ENCODE results near the gene SAT1. TPM values are rescaled to one million over a fixed set of nuclear protein-coding genes. Genes with fewer than 3 reads are reported as not detected.

The SAT1 gene
- total RNA-seq, 2 donors from 2014 or later = 63.4 to 118 TPM

GRCh38 chrX:23773601-23774175 is 9.3 kb upstream of the SAT1 start:
- Histone ChIP-seq H3K27ac (ENCODE audit: low read depth, low read length) (no peak overlapping the region), H3K4me1 (ENCODE audit: control insufficient read depth, insufficient read depth, low read length) (no peaks in the 10 kb centered on the region), H3K4me3 (ENCODE audit: low read length) (no peak overlapping the region), H3K9me3 (ENCODE audit: control insufficient read depth, low read length) (no peaks in the 10 kb centered on the region), H3K27me3 (ENCODE audit: control insufficient read depth, insufficient read depth, low read length, poor library complexity, severe bottlenecking) (no peaks in the 10 kb centered on the region), H3K36me3 (ENCODE audit: control insufficient read depth, insufficient read depth, low read length) (no peaks in the 10 kb centered on the region), H3K9ac (ENCODE audit: extremely low read depth, low read length, poor library complexity, severe bottlenecking) (no peak overlapping the region)
- Mint-ChIP-seq H3K27me3 (ENCODE audit: insufficient read depth) (no peaks in the 10 kb centered on the region), H3K4me3 (no peak overlapping the region), H3K9me3 (no peaks in the 10 kb centered on the region), H3K36me3 (ENCODE audit: low read depth) (no peaks in the 10 kb centered on the region), H3K4me1 (no peaks in the 10 kb centered on the region), H3K27ac (no peak overlapping the region)
- WGBS, 2 experiments (ENCODE audit: insufficient coverage in 1 of 2, insufficient read length in 1 of 2) = 100% methylated on average over 2 to 3 of the region's 3 CpGs
- DNase-seq = no peak
- no peak for TF ChIP-seq CTCF (conservative IDR thresholded peaks at IDR 0.05)

- Histone ChIP-seq H3K27me3 (ENCODE audit: control insufficient read depth, insufficient read depth, low read length, poor library complexity, severe bottlenecking) (no peaks in the 10 kb centered on the region), H3K9me3 (ENCODE audit: control insufficient read depth, low read length) (no peaks in the 10 kb centered on the region), H3K4me1 (ENCODE audit: control insufficient read depth, insufficient read depth, low read length) (no peaks in the 10 kb centered on the region), H3K27ac (ENCODE audit: low read depth, low read length) (no peak overlapping the region), H3K9ac (ENCODE audit: extremely low read depth, low read length, poor library complexity, severe bottlenecking) (no peak overlapping the region), H3K36me3 (ENCODE audit: control insufficient read depth, insufficient read depth, low read length) (no peaks in the 10 kb centered on the region), H3K4me3 (ENCODE audit: low read length) (no peak overlapping the region)
- Mint-ChIP-seq H3K4me1 (no peaks in the 10 kb centered on the region), H3K4me3 (no peak overlapping the region), H3K27me3 (ENCODE audit: insufficient read depth) (no peaks in the 10 kb centered on the region), H3K27ac (no peak overlapping the region), H3K9me3 (no peaks in the 10 kb centered on the region), H3K36me3 (ENCODE audit: low read depth) (no peaks in the 10 kb centered on the region)
- DNase-seq = no peak
- no peak for TF ChIP-seq CTCF (conservative IDR thresholded peaks at IDR 0.05)
- 75% methylated on average over 2 of the region's 3 CpGs; no CpG with 5 or more reads in 1 of the 2 experiments for WGBS, 2 experiments (ENCODE audit: insufficient coverage in 1 of 2, insufficient read length in 1 of 2)
Measured at GRCh38 chrX:23776363-23776762, 6.6 kb upstream of the SAT1 start.

- Histone ChIP-seq H3K9me3 (ENCODE audit: control insufficient read depth, low read length) (no peaks in the 10 kb centered on the region), H3K4me3 (ENCODE audit: low read length) (no peak overlapping the region), H3K9ac (ENCODE audit: extremely low read depth, low read length, poor library complexity, severe bottlenecking) (no peak overlapping the region), H3K27ac (ENCODE audit: low read depth, low read length) (no peak overlapping the region), H3K36me3 (ENCODE audit: control insufficient read depth, insufficient read depth, low read length) (no peaks in the 10 kb centered on the region), H3K27me3 (ENCODE audit: control insufficient read depth, insufficient read depth, low read length, poor library complexity, severe bottlenecking) (no peaks in the 10 kb centered on the region), H3K4me1 (ENCODE audit: control insufficient read depth, insufficient read depth, low read length) (no peaks in the 10 kb centered on the region)
- DNase-seq = no peak
- Mint-ChIP-seq H3K27me3 (ENCODE audit: insufficient read depth) (no peaks in the 10 kb centered on the region), H3K27ac (no peak overlapping the region), H3K4me1 (peaks cover 6% of the 10 kb centered on the region), H3K9me3 (no peaks in the 10 kb centered on the region), H3K36me3 (ENCODE audit: low read depth) (peaks cover under 1% of the 10 kb centered on the region), H3K4me3 (no peak overlapping the region)
- WGBS, 2 experiments (ENCODE audit: insufficient coverage in 1 of 2, insufficient read length in 1 of 2) = 90 to 98% methylated on average over 2 to 4 of the region's 4 CpGs
- TF ChIP-seq CTCF (conservative IDR thresholded peaks at IDR 0.05) = no peak
Measured at GRCh38 chrX:23779025-23779424, 3.9 kb upstream of the SAT1 start.

All from endodermal cell (in vitro differentiated cells).